Subcutaneous adipose tissue (tissue), 4 donors: Measurements from ENCODE around the gene ADRA2A. TPM values are rescaled to one million over a fixed set of nuclear protein-coding genes. Genes with fewer than 3 reads are reported as not detected.

ENCODE experiments used
- CTCF ChIP-seq: fragments of 450-650 bp; IDR thresholded peaks from one replicate; pipeline ENCODE4 v1.5.1; 2016; ENCODE audit warnings: low read depth, mild to moderate bottlenecking, control low read depth, antibody characterized with exemption, moderate library complexity
- total RNA-seq, 4 donors: library from RNA; depleted of rRNA; stranded (reverse); fragments of >200 nt; gene quantifications; one replicate each; pipeline ENCODE4 v1.1.0, GENCODE V29; 2016

The ADRA2A gene
- total RNA-seq, 4 donors from 2014 or later, result 10.3 to 61.3 (median 36.6) TPM

- no peak for TF ChIP-seq CTCF
Observed at GRCh38 chr10:111079241-111079760, 2.5 kb downstream of the ADRA2A start.

- TF ChIP-seq CTCF, result no peak
Observed at GRCh38 chr10:111079781-111080180, 3.0 kb downstream of the ADRA2A start.

- no peak for TF ChIP-seq CTCF
Observed at GRCh38 chr10:111080224-111080623, 3.4 kb downstream of the ADRA2A start.

GRCh38 chr10:111081595-111081994, 4.8 kb downstream of the ADRA2A start:
- no peak for TF ChIP-seq CTCF

GRCh38 chr10:111082102-111082975, 5.5 kb downstream of the ADRA2A start:
- TF ChIP-seq CTCF, result no peak

- TF ChIP-seq CTCF, result no peak
Observed at GRCh38 chr10:111083222-111084095, 6.6 kb downstream of the ADRA2A start.
